OCI-LY7 (cell line): ENCODE results near the gene TPCN1. TPM values are rescaled to one million over a fixed set of nuclear protein-coding genes. Genes with fewer than 3 reads are reported as not detected.

Experiments used
- BruUV-seq: library from RNA; stranded (reverse); fragments of 400-500 nt; replicated peaks from 2 replicates; lab custom pipeline; 2021; lab: Mats Ljungman, UMichigan
- CTCF ChIA-PET: fragments of 300-600 bp; sonication (Branson Sonifier 250); formaldehyde crosslinking; loops from one replicate; lab custom pipeline; 2022; ENCODE audit warnings: antibody characterized with exemption; ENCODE audit not compliant: unreplicated experiment; lab: Charles Lee
- POLR2A ChIA-PET: fragments of 300-600 bp; sonication (Branson Sonifier 250); formaldehyde crosslinking; loops from one replicate; lab custom pipeline; 2022; ENCODE audit warnings: antibody characterized with exemption; lab: Charles Lee
- DNase-seq: peaks from one replicate; pipeline ENCODE4 v3.0.0-alpha.2; 2015; ENCODE audit warnings: low spot score
- H2AFZ ChIP-seq: fragments of 200-600 bp; sonication (generic), shearing (Covaris generic); 2 replicates; pipeline ENCODE4 v1.6.1; 2014; ENCODE audit warnings: mild to moderate bottlenecking, antibody characterized with exemption, low read length, moderate library complexity
- H3K27ac ChIP-seq: fragments of 200-600 bp; sonication (generic); 2 replicates; pipeline ENCODE4 v1.5.1; 2014; ENCODE audit warnings: mixed run types, low read depth, mild to moderate bottlenecking, moderate library complexity, low read length, inconsistent platforms; ENCODE audit not compliant: poor library complexity, severe bottlenecking
- H3K36me3 ChIP-seq: fragments of 200-600 bp; sonication (generic); 2 replicates; pipeline ENCODE4 v1.6.1; 2014; ENCODE audit warnings: mild to moderate bottlenecking, antibody characterized with exemption, low read length, moderate library complexity, mixed read lengths; ENCODE audit not compliant: insufficient read depth
- H3K4me1 ChIP-seq: fragments of 200-600 bp; sonication (generic); 2 replicates; pipeline ENCODE4 v1.5.1; 2014; ENCODE audit warnings: mild to moderate bottlenecking, low read length; ENCODE audit not compliant: insufficient read depth, poor library complexity, severe bottlenecking
- H3K4me2 ChIP-seq: fragments of 200-600 bp; sonication (generic); 2 replicates; pipeline ENCODE4 v1.6.1; 2014; ENCODE audit warnings: mild to moderate bottlenecking, low read length
- H3K4me3 ChIP-seq: fragments of 200-600 bp; sonication (generic); 2 replicates; pipeline ENCODE4 v1.5.1; 2014; ENCODE audit warnings: mild to moderate bottlenecking, low read depth, low read length; ENCODE audit not compliant: poor library complexity, severe bottlenecking
- H3K79me2 ChIP-seq: fragments of 200-600 bp; sonication (generic); 2 replicates; pipeline ENCODE4 v1.6.1; 2016; ENCODE audit warnings: low read depth, mild to moderate bottlenecking, low read length, moderate library complexity, mixed read lengths; ENCODE audit not compliant: insufficient read depth
- H3K9me2 ChIP-seq: fragments of 200-600 bp; sonication (generic); 2 replicates; pipeline ENCODE4 v1.6.1; 2016; ENCODE audit warnings: mild to moderate bottlenecking, low read length, mixed read lengths; ENCODE audit not compliant: insufficient read depth
- H3K9me3 ChIP-seq: fragments of 200-600 bp; sonication (generic); 2 replicates; pipeline ENCODE4 v1.6.1; 2014; ENCODE audit warnings: mild to moderate bottlenecking, mixed run types, low read length, mixed read lengths
- H4K20me1 ChIP-seq: fragments of 200-600 bp; sonication (generic); 2 replicates; pipeline ENCODE4 v1.6.1; 2014; ENCODE audit warnings: mild to moderate bottlenecking, antibody characterized with exemption, low read length, moderate library complexity, mixed read lengths; ENCODE audit not compliant: insufficient read depth
- CTCF ChIP-seq: fragments of 200-600 bp; sonication (generic); conservative IDR thresholded peaks from 2 replicates; pipeline ENCODE4 v1.5.1; 2014; ENCODE audit warnings: mild to moderate bottlenecking, antibody characterized with exemption, low read length, moderate library complexity, mixed read lengths
- EZH2phosphoT487 ChIP-seq: fragments of 200-600 bp; sonication (generic); IDR thresholded peaks from 2 replicates; pipeline ENCODE4 v1.6.1; 2018; ENCODE audit warnings: low read depth, borderline replicate concordance, mild to moderate bottlenecking, mixed run types, antibody characterized with exemption, low read length, moderate library complexity, mixed read lengths
- intact Hi-C: fragments of 100-400 bp; cut with micrococcal nuclease; formaldehyde crosslinking; loops from one replicate; pipeline ENCODE4 v1.10.0; 2022; ENCODE audit not compliant: unreplicated experiment
- total RNA-seq, 2 experiments: library from RNA; depleted of rRNA in 1 of 2; stranded (reverse); fragments of >200 nt in 1 of 2; shearing (Covaris generic) in 1 of 2; gene quantifications; 2 replicates each; pipeline ENCODE4 v1.2.3, GENCODE V29; 2014 to 2022

Gene TPCN1
- total RNA-seq, 2 experiments from 2014 or later = 96.0 to 160 TPM

DNA sequence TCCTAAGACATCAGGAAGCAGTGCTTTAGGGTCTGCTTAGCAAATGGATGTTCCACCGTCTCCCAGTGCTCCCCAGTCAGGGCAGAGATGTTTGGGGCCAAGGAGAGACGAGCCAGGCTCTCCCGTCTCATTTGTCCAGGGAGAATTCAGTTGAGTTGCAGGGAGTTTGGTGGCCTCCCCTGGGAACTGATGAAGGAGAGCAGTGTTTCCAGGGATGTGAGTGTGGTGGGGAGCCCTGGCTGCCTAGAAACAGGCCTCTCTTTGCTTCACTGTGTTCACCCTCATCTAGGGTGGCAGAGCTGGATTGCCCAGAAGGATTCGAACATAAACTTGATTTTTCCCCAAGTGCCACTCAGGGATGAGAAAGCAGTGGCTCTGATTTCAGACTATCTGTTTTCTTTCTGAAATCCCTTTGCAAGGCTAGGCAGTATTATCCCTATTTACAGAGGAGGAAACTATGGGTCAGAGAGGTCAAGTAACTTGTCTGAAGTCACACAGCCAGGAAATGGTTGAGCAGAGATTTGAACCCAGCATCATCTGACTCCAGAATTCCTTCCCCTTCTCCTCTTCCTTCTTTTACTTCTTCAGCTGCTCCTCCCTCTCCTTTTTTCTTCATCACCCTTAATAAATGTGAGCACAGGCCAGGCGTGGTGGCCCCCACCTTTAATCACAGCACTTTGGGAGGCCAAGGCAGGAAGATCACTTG is 6.6 kb downstream of the TPCN1 start:
- H3K27ac ChIP-seq = peak overlapping the region; percentile 82
- intact Hi-C loops = no loop called here
- peaks cover 77% of the 10 kb centered on the region for H3K4me1 ChIP-seq
- H4K20me1 ChIP-seq = no peaks in the 10 kb centered on the region
- ChIA-PET POLR2A (interaction anchor here (1.5 to 12.4 kb wide), 2 partner anchors 20 to 33 kb away, joined by 5 to 183 read pairs; no protein-coding TSS in a partner anchor), CTCF (no interaction called here)
- no peak overlapping the region for H2AFZ ChIP-seq
- no peak for DNase-seq
- 0 out of 2 replicates have a peak overlapping the region, but pooled peaks have one; percentile 57 for H3K4me2 ChIP-seq
- H3K36me3 ChIP-seq = peaks cover 63% of the 10 kb centered on the region
- no peak overlapping the region for H3K4me3 ChIP-seq
- H3K9me3 ChIP-seq = no peaks in the 10 kb centered on the region
- TF ChIP-seq CTCF (no peak), EZH2phosphoT487 (no peak)
- H3K9me2 ChIP-seq = no peaks in the 10 kb centered on the region
- H3K79me2 ChIP-seq = peaks cover 71% of the 10 kb centered on the region
- no TSS peak for BruUV-seq

- Histone ChIP-seq H3K27ac (peak overlapping the region; percentile 82), H3K9me2 (no peaks in the 10 kb centered on the region), H3K36me3 (peaks cover 66% of the 10 kb centered on the region), H3K4me3 (peak overlapping the region; percentile 2), H3K4me1 (peaks cover 83% of the 10 kb centered on the region), H4K20me1 (no peaks in the 10 kb centered on the region), H3K79me2 (peaks cover 66% of the 10 kb centered on the region), H2AFZ (no peak overlapping the region), H3K4me2 (peak overlapping the region; percentile 57), H3K9me3 (no peaks in the 10 kb centered on the region)
- TF ChIP-seq EZH2phosphoT487 (no peak), CTCF (no peak)
- POLR2A ChIA-PET = interaction anchor here (12.4 kb wide), 1 partner anchor 21 kb away, joined by 183 read pairs; no protein-coding TSS in a partner anchor
- CTCF ChIA-PET = no interaction called here
- intact Hi-C loops = no loop called here
- no TSS peak for BruUV-seq
- no peak for DNase-seq
Measured at GRCh38 chr12:113228394-113229028, 7.2 kb downstream of the TPCN1 start.
